ENCODE data around the gene E2F6. TPM values are rescaled to one million over a fixed set of nuclear protein-coding genes. Genes with fewer than 3 reads are reported as not detected.

Gene E2F6
- total and polyA plus RNA-seq, 2 of the 13 experiments (the other 11 are each of a cell fraction or from before 2014, with no cell fraction given), result 27.3 to 36.0 TPM

DNA sequence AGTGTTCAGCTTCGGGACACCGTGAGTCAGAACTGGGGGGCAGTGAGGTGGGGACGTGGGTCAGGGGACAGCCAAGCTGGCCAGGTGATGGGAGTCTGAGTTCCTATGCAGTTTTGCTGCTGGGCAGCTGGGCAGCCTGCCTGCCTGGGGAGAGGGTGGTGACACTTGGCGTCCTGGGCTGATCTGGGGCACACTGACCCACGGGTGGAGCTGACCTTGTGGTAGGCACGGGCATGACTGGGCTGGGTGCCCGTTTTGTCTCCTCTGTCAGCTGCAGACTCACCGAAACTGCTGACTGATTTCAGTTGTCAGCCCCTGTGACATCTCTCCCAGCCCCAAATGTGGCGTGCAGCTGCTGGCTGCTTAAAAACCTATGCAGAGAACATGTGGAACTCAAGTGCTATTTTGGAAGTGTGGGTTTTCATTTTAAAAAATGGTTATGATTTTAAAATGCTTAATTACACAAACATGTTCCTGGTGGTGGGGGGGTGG, 32.6 kb upstream of the E2F6 start (continued):
- TF ChIP-seq, protein P1, sequence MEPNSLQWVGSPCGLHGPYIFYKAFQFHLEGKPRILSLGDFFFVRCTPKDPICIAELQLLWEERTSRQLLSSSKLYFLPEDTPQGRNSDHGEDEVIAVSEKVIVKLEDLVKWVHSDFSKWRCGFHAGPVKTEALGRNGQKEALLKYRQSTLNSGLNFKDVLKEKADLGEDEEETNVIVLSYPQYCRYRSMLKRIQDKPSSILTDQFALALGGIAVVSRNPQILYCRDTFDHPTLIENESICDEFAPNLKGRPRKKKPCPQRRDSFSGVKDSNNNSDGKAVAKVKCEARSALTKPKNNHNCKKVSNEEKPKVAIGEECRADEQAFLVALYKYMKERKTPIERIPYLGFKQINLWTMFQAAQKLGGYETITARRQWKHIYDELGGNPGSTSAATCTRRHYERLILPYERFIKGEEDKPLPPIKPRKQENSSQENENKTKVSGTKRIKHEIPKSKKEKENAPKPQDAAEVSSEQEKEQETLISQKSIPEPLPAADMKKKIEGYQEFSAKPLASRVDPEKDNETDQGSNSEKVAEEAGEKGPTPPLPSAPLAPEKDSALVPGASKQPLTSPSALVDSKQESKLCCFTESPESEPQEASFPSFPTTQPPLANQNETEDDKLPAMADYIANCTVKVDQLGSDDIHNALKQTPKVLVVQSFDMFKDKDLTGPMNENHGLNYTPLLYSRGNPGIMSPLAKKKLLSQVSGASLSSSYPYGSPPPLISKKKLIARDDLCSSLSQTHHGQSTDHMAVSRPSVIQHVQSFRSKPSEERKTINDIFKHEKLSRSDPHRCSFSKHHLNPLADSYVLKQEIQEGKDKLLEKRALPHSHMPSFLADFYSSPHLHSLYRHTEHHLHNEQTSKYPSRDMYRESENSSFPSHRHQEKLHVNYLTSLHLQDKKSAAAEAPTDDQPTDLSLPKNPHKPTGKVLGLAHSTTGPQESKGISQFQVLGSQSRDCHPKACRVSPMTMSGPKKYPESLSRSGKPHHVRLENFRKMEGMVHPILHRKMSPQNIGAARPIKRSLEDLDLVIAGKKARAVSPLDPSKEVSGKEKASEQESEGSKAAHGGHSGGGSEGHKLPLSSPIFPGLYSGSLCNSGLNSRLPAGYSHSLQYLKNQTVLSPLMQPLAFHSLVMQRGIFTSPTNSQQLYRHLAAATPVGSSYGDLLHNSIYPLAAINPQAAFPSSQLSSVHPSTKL (CRISPR knock-in tag; IDR thresholded peaks at IDR 0.05), result peak; percentile 55
- TF ChIP-seq NCOA1 (CRISPR knock-in tag; IDR thresholded peaks at IDR 0.05) (peak; percentile 87), ARNTL (CRISPR knock-in tag; IDR thresholded peaks at IDR 0.05) (no peak), ZFP1 (CRISPR knock-in tag; IDR thresholded peaks at IDR 0.05) (no peak), ZNF335 (CRISPR knock-in tag; IDR thresholded peaks at IDR 0.05) (no peak), ZNF614 (CRISPR knock-in tag; IDR thresholded peaks at IDR 0.05; ENCODE audit: borderline replicate concordance) (no peak), ZBTB46 (CRISPR knock-in tag; IDR thresholded peaks at IDR 0.05; ENCODE audit: borderline replicate concordance) (no peak), PHF5A (CRISPR knock-in tag; IDR thresholded peaks at IDR 0.05; ENCODE audit: low read depth, unreplicated experiment) (no peak), SMARCC2 (IDR thresholded peaks at IDR 0.05) (no peak), ZNF629 (CRISPR knock-in tag; conservative IDR thresholded peaks at IDR 0.05) (no peak), ZNF800 (CRISPR knock-in tag; IDR thresholded peaks at IDR 0.05) (no peak), RXRB (CRISPR knock-in tag; IDR thresholded peaks at IDR 0.05; ENCODE audit: borderline replicate concordance) (no peak), ZBTB21 (CRISPR knock-in tag; IDR thresholded peaks at IDR 0.05) (no peak), RORA (CRISPR knock-in tag; IDR thresholded peaks at IDR 0.05) (no peak), WIZ (CRISPR knock-in tag; IDR thresholded peaks at IDR 0.05) (no peak), SP5 (CRISPR knock-in tag; IDR thresholded peaks at IDR 0.05; ENCODE audit: borderline replicate concordance, low read depth) (peak; percentile 61; the same call in 1 of the 2 replicates), POLR2AphosphoS2 (IDR thresholded peaks at IDR 0.05; ENCODE audit: low read depth, low read length) (no peak), KLF15 (CRISPR knock-in tag; IDR thresholded peaks at IDR 0.05; ENCODE audit: borderline replicate concordance) (no peak), NRL (CRISPR knock-in tag; IDR thresholded peaks at IDR 0.05; ENCODE audit: borderline replicate concordance) (peak; percentile 80), YEATS4 (CRISPR knock-in tag; IDR thresholded peaks at IDR 0.05; ENCODE audit: borderline replicate concordance) (no peak; the same call in 1 of the 2 replicates), KLF13 (CRISPR knock-in tag; IDR thresholded peaks at IDR 0.05) (0 out of 2 replicates have a peak, but pooled peaks have one; percentile 40), TSC22D2 (CRISPR knock-in tag; IDR thresholded peaks at IDR 0.05; ENCODE audit: borderline replicate concordance) (no peak; the same call in 1 of the 2 replicates), ZFP36L1 (CRISPR knock-in tag; IDR thresholded peaks at IDR 0.05) (no peak)
- TF ChIP-seq, protein P2, sequence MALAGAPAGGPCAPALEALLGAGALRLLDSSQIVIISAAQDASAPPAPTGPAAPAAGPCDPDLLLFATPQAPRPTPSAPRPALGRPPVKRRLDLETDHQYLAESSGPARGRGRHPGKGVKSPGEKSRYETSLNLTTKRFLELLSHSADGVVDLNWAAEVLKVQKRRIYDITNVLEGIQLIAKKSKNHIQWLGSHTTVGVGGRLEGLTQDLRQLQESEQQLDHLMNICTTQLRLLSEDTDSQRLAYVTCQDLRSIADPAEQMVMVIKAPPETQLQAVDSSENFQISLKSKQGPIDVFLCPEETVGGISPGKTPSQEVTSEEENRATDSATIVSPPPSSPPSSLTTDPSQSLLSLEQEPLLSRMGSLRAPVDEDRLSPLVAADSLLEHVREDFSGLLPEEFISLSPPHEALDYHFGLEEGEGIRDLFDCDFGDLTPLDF (CRISPR knock-in tag; IDR thresholded peaks at IDR 0.05), result no peak

All from HepG2 (cell line).